Peyer's patch (tissue), 4 donors: ENCODE measurements around the gene SHMT2.

Experiments used
- CTCF ChIP-seq, 6 experiments: fragments of 450-650 bp in 4 of 6; fragments of 200-600 bp in 2 of 6; sonication (generic) in 1 of 6; IDR thresholded peaks; one replicate each; pipeline ENCODE4 v1.5.1; 2017 to 2019; ENCODE audit warnings: antibody characterized with exemption in 6 of 6, mild to moderate bottlenecking in 3 of 6, moderate library complexity in 1 of 6
- POLR2A ChIP-seq, 2 donors: fragments of 450-650 bp; IDR thresholded peaks; one replicate each; pipeline ENCODE4 v1.5.1; 2017; ENCODE audit warnings: antibody characterized with exemption in 2 of 2, mild to moderate bottlenecking in 2 of 2, moderate library complexity in 2 of 2

- no peak for TF ChIP-seq CTCF (IDR thresholded peaks at IDR 0.05)
- TF ChIP-seq POLR2A (IDR thresholded peaks at IDR 0.05), result no peak
These were observed 15.6 kb upstream of the SHMT2 start for GRCh38 chr12:57213763-57214397.
